GM18907 (cell line): Measurements from ENCODE around the gene ANKRD11.
"Not testable (repeated sequence)": the region's sequence is repeated elsewhere in the genome, so short reads cannot be mapped to it uniquely, and the experiment has no call there.

Experiments
- ATAC-seq: cut with Tn5 transposase; IDR thresholded peaks from one replicate; pipeline ENCODE4 v1.9.1; 2021; ENCODE audit warnings: mild to moderate bottlenecking, moderate library complexity; ENCODE audit not compliant: unreplicated experiment

ANKRD11 gene

DNA sequence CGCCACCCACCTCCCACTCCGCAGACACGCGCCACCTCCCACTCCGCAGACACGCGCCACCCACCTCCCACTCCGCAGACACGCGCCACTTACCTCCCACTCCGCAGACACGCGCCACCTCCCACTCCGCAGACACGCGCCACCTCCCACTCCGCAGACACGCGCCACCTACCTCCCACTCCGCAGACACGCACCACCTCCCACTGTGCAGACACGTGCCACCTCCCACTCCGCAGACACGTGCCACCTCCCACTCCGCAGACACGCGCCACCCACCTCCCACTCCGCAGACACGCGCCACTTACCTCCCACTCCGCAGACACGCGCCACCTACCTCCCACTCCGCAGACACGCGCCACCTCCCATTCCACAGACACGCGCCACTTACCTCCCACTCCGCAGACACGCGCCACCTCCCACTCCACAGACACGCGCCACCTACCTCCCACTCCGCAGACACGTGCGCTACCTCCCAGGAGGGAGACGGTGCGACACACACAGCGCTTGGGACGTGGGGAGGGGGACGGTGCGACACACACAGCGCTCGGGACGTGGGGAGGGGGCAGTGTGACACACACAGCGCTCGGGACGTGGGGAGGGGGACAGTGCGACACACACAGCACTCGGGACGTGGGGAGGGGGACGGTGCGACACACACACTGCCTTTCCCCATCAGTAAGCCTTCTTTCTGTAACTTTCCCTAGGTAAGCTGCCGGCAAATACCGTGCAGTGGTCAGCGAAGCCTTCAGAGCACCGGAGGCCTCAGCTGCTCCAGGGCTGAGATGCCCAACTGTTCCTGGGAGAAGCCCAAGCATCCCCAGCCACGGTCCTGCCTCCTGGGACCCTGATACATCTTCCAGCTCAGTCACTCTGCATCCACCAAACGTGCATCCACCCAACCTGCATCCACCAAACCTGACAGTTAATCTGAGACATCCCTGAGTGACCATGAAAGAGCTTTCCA is 183.6 kb downstream of the ANKRD11 start:
- not testable (repeated sequence) for ATAC-seq

DNA sequence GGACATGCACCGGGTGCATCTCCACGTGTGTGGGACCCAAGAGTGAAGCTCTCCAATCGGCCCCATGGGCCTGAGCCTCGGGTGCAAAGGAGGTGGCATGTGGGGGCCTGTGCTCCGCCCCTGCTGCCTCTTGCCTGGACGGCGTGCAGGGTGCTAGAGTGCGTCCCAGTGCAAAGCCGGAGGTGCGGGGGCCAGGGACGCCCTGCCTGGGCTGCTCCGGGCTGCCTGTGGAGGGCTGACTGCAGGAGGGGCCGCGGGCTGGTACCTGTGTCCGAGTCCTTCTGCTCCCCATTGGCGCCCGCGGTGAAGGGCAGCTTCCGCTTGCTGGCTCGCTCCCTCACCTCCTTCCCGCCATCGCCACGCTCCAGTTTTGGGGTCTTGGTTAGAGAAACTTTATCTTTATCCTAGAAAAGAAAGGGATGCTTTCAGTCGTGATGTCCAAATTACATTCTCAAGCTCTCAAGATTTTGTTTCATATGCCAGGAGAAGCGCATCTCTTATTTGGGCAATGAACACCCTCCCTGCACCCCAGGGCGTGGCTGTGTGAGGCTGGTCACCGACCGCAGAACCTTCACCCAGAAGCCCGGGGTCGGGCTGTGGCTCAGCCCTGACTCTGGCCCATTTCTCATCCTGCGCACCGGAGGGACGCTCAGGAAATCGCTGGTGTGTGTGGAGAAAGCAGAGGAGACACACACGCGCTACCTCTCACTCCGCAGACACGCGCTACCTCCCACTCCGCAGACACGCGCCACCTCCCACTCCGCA is 185.2 kb downstream of the ANKRD11 start:
- no peak for ATAC-seq

DNA sequence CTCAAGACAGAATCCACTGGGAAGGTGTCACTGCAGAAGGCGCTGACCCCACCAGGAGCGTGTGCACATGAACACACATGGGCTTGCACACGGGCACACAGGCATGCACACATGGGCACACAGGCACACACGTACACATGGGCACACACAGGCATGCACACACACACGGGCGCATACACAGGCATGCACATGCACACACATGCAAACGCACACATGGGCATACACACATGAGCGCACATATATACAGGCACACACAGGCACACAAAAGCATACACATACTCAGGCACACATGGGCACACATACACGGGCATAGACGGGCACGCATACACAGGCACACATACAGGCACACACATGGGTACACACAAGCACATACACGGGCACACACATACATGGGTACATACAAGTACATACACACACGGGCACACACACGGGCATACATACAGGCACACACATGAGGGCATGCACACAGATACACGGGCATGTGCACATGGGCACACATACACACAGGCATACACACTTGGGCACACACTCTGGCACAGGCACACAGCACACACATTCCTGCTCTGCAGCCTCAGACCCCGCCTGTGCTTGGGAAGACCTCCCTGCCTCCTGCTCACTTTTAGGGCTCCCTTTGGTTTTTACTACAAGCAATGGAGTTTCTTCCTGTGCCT is 186.0 kb downstream of the ANKRD11 start:
- ATAC-seq, result no peak

DNA sequence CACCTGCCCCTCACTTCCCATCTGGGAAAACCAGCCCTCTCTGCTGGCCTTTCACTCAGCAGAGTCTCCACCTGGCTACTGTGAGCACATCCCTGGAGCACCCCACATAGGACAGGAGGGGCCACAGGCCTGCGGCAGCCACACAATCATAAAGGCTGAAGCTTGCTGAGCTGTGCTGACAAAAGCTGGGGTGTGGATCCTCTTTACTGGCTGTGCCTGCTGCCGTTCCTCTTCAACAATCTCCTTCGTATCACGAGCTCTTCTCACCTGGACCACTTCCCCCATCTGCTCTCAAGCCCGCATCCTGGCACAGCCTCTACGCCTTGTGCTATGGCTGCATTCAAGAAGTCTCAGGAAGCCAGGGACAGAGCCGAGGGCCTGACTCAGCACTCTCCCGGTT is 186.7 kb downstream of the ANKRD11 start:
- no peak for ATAC-seq

DNA sequence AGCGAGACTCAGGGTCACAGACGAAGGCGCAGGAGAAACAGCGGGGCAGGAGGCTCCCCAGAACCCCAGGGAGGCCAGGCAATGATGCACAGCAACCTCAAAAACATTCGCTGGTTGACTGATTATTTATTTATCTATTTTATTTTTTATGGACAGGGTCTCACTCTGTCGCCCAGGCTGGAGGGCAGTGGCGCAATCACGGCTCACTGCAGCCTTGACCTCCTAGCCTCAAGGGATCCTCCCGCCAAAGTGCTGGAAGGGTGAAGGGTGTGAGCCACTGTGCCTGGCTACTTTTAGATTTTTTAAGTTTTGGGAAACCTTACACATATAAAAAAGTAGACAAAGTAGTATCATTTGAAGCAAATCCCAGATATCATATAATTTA is 189.4 kb downstream of the ANKRD11 start:
- ATAC-seq, result no peak

DNA sequence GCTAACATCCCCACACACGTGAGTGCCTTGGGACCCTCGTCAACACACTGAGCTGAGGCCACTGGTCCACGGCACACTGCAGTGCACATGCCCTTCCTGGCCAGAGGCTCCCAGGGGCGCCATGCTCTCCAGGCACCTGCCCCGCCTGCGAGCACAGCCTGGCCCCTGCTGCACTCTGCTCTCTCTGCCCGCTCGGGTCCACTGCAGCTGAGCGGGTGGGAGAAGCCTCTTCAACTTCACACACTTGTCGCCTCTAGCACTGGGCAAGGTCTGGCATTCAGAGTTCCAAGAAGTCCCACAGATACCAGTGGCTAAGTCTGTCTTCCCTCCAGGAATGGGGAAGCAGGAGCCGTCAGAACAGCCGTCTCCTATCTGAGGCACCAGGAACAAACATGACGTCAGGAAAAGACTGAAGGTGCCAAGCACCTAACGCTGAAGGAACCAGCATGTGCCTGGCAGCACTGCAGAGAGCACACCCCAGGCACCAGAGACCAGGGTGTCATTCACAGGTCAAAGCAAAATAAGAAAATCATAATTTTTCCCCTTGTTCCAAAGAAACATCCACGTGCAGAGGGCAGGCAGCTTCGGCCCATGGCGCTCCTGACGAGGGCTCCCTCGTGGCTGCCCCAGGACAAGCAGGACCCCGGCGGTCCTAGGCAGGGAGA is 189.9 kb downstream of the ANKRD11 start:
- no peak for ATAC-seq

DNA sequence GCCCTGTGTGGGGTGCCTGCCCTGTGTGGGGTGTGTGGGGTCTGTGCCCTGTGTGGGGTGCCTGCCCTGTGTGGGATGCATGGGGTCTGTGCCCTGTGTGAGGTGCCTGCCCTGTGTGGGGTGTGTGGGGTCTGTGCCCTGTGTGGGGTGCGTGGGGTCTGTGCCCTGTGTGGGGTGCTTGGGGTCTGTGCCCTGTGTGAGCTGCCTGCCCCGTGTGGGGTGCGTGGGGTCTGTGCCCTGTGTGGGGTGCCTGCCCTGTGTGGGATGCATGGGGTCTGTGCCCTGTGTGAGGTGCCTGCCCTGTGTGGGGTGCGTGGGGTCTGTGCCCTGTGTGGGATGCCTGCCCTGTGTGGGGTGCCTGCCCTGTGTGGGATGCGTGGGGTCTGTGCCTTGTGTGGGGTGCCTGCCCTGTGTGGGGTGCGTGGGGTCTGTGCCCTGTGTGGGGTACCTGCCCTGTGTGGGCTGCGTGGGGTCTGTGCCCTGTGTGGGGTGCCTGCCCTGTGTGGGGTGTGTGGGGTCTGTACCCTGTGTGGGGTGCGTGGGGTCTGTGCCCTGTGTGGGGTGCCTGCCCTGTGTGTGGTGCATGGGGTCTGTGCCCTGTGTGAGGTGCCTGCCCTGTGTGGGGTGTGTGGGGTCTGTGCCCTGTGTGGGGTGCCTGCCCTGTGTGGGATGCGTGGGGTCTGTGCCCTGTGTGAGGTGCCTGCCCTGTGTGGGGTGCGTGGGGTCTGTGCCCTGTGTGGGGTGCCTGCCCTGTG is 190.8 kb downstream of the ANKRD11 start:
- ATAC-seq, result not testable (repeated sequence)

DNA sequence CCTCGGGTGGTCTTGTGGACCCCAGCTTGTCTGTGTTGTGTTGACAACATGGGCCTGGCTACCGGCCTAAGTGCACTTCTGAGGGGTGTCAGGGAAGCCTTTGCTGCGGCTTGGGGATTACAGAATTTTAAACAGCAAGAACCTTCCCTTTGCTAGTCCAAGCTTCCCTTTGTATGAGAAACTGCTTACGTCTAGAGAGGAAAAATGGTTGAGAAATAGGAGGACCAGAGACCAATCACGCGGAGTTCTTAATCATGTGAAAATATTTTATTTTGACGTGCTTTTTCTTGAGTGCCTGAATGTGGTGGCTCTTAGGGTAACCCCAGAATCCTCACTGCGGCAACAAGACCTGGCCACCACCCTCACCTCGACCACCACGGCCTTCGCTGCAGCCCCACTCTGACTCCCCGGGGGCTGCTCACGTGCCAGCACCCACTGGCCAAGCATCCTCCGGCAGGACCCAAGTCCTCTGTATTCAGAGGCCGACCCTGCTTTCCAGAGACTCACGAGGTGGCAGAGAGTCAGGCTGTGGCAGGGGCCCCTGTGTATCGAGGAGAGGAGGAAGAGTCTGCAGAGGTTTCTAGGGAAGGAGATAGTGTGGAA is 191.6 kb downstream of the ANKRD11 start:
- no peak for ATAC-seq

DNA sequence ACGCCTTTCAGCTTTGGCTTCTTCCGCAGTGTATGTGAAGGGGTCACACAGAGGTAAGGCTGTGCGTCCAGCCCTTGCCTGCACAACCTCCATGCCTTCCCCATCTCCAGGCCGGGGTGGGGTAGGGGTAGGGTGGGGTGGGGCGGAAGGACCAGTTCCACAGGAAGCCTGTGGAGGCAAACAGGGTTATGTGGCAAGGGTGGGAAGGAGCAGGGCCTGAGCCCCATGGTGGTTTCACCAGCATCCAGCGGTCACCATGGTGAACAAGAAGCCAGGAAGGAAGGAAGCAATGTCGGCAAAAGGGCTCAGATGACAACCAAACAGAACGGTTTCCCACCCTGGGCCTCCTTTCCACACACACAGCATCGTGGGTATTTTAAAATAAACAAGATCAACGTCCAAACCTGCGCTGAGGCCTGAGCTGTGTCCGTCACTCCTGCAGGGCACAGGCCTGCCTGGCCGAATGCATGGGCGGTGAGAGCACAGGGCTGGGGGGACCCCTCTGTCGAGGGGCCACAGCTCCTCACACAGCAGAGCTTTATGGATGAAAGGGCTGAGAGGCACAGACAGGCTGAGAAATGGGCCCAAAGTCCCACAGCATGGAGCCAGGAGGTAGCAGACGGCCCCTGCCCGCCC is 192.3 kb downstream of the ANKRD11 start:
- ATAC-seq, result no peak

DNA sequence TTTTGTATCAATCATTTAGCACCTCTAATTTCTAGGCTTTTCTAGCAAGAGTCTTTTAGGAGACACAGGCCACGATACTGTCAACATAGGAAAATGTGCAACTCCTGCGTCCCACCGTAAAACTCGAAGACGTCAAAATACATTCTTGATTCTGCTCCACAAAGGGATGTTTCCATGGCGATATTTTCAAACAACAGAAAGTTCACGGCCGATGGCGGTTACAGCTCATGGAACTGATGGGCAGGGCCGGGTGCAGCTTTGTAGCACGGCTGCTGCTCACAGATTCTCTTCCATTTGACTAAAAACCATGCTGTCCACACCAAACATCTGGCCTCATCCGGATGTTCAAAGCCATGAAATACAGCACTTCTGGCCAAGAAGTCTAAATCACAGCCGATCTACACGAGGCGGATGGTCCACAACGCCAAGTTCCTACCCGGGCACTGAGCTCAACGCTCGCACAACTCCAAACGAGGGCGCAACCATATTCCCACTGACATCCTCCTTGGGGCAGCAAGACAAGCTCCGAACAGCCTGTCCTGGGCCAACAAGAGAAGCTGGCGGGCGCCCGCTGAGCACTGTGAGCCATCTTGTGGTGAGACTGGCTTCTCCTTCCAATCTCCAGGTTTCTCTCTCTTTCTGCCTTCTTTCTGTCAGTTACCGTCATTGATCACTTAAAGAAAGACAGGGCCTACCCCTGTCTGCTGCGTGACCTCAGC is 193.0 kb downstream of the ANKRD11 start:
- no peak for ATAC-seq

DNA sequence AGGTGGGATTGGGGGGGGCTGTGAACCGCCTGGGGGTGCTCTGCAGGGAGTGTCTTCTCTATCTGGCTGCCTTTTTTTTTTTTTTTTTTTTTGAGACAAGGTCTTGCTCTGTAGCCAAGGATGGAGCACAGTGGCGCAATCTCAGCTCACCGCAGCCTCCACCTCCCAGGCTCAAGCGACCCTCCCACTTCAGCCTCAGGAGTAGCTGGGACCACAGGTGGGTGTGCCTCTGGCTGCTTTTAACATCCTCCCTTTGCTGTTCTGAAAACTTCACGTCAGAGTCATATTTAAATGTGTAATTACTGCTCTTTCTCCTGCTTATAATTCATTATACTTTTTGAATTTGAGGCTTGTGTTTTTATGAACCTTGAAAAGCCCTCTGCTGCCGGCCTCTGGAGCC is 194.4 kb downstream of the ANKRD11 start:
- no peak for ATAC-seq

DNA sequence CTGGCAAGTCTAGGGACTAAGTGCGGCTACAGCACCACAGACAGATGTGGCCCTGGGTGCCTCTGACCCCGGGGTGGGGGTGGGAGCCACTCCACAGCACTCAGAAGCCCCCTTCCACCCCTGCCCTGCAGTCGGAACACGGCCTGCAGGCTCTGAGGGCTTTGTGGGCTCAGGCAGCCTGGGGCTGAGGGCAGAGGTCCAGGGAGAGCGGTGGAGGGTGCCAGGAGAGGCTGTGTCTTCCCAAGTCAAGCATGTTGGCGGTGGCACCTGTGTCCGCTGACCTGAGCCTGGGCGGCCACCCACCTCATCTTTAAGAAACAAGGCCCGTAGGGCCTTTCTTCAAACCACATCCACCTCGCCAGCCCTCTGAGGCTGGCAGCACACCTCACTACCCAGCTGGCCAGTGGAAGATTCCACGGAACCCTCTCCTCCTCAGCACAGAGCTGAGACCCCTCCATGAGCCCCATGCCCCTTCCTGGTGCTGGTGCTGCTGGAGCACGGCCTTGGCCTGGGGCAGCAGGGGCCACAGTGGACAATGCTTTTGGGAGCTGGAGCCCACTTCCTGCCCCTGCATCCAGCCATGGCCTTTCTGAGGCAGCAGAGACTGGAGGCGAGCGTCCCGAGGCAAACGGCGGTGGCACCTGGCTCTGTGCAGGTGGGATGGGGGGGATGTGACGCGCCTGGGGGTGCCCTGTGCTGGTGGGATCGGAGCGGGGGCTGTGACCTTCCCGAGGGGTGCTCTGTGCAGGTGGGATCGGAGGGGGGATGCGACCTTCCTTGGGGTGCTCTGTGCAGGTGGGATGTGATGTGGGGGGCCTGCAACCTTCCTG is 195.1 kb downstream of the ANKRD11 start:
- no peak for ATAC-seq

DNA sequence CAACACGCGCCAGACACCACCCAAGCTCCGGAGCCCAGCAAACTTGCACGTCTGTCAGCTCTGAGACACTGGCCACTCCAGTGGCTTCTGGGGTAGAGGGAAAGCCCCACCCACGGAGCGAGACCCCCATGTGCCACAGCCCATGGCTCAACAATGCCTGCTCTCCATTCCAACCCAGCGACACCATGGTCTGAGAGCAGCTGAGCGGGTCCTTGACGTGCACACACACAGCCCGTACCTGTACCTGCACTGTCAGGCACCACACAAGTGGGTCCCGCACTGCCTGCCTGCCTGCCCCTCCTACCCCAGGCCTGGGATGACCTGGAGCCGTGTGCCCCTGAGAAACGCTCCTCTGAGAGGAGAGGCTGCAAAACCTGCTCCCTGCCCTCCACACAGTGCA is 195.9 kb downstream of the ANKRD11 start:
- no peak for ATAC-seq

DNA sequence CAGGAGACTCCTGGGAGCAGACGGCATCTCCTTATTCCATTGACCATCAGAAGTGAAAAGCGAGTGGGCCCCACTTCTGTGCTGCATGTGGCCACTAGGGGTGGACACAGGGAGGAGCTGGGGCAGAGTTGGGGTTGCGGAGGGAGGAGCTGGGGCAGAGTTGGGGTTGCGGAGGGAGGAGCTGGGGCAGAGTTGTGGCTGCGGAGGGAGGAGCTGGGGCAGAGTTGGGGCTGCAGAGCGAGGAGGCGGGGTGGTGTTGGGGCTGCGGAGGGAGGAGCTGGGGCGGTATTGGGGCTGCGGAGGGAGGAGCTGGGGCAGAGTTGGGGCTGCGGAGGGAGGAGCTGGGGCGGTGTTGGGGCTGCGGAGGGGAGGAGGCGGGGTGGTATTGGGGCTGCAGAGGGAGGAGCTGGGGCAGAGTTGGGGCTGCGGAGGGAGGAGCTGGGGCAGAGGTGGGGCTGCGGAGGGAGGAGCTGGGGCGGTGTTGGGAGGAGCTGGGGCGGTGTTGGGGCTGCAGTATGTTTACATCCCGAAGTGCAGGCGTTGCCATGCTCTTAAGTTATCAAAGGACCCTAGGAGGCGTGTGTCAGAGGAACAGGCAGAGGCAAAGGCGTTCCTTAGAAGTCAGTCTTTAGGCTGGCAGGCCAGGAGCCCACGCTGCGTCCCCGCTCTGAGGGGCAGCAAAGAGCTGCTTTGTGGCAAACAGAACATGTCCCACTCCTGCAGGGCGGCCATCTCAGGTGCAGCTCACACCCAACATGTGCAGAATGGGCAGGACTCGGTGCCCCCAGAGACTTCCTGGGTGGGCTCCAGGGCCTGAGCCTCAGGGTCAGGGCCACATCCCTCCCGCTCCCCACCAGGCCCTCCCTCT is 196.9 kb downstream of the ANKRD11 start:
- ATAC-seq, result no peak

DNA sequence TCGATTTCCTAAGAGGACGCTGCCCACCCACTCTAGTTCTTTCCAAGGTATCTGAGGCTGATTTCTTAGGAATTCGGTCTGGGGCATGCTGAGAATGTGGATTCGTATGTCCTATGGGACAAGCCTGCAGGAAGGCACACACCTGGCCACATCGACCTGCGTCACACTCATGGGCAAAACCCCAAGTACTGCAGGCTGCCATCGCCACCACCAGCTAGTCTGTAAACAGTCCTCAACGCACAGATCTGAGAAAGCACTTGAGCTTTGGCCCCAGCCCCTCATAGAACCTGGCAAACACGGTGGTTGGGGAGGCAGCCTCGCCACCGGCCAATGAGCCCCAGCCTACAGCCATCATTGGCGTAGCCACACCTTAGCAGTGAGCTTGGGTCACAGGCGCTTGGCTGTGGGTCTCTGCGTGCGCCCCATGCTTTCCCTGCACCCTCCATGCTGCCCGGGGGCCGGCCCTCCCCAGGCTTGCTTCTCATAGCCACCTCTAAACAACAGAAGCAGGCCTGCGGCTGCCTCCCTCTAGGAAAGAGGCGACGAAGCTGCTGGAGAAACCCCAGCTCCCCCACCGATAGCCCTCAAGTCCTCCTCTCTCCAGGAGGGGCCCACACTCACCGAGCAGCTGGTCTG is 197.8 kb downstream of the ANKRD11 start:
- ATAC-seq, result no peak

DNA sequence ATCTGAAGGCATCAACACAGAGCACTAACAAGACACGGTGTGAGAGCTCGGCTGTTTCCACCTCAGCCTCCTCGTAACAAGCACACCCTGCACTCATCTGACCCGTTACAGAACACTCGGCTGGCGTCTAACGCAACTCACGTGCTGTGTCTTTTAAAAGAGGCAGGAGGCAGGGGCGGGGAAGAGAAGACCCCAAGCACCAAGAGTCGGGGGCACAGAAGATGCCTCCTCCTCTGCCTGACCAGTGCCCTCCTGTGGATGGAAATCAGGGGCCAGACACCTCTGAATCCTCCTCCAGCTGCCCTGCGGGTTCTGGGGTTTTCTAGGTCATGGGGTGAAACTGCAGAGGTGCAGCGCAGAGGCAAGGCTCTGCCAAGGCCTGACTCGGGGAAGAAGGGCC is 198.6 kb downstream of the ANKRD11 start:
- ATAC-seq, result no peak
